ENCODE measurements around the gene GREB1L.

Gene GREB1L

DNA sequence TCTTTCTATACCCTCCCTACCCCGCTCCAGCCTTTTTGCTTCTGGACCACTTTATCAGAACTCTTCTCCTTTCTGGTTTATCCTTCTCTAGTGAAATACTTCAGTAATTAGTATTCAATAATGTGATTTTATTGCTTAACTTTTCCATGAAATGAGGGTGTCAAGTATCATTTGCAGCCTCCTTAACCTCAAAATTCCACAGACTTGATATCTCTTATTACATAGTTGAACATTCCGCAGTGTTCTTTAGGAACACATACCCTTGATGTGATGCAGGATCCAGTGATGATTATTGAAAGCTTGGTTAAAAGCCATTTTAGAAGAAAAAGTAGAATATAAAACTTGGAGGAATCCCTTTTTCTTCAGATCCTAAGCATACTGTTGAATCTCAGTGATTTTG lies 94.8 kb downstream of the GREB1L start:
- TF ChIP-seq, protein P1, sequence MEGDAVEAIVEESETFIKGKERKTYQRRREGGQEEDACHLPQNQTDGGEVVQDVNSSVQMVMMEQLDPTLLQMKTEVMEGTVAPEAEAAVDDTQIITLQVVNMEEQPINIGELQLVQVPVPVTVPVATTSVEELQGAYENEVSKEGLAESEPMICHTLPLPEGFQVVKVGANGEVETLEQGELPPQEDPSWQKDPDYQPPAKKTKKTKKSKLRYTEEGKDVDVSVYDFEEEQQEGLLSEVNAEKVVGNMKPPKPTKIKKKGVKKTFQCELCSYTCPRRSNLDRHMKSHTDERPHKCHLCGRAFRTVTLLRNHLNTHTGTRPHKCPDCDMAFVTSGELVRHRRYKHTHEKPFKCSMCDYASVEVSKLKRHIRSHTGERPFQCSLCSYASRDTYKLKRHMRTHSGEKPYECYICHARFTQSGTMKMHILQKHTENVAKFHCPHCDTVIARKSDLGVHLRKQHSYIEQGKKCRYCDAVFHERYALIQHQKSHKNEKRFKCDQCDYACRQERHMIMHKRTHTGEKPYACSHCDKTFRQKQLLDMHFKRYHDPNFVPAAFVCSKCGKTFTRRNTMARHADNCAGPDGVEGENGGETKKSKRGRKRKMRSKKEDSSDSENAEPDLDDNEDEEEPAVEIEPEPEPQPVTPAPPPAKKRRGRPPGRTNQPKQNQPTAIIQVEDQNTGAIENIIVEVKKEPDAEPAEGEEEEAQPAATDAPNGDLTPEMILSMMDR (IDR thresholded peaks at IDR 0.05; ENCODE audit: low read depth, low read length), result no peak
- no peak overlapping the region for H3K4me3 ChIP-seq (ENCODE audit: low read depth, low read length)

DNA sequence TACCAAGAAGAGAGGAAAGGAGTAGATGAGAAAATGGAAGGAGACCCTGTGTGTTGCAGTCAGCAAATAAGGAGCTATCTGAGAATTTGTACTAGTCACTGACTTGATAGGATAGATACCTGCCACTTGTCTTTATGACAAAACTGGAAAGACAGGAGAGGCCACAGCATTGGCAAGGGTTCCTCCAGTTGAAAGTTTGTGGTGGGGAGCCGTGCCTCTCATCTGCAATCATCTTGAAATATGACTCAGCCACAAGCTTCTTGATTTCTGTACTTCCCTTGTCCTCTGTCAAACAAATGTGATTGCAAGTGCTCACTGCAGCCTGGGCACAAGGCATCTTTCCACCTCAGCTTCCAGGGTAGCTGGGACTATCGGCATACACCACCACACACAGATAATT lies 99.1 kb downstream of the GREB1L start:
- TF ChIP-seq, protein P1 (IDR thresholded peaks at IDR 0.05; ENCODE audit: low read depth, low read length), result no peak

DNA sequence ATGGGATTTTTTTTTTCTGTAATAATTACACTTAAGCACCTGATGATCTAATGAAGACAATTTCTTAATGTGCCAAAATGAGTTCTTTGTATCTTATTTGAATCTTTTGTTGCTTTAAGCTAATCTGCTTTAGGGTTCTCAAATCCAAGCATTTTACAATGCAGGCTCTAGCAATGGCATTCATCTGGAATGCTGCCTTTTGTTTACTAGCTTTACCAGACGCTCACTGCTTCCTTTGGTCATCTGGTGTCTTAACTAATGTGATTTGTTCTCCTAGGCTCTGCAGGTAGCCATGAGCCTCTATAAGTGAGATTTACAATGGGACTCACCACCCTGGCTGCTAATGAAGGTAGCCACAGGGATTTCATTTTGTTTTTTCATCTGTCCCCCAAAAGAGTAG lies 100.3 kb downstream of the GREB1L start:
- TF ChIP-seq, protein P1 (IDR thresholded peaks at IDR 0.05; ENCODE audit: low read depth, low read length), result no peak
- no peak overlapping the region for H3K4me3 ChIP-seq (ENCODE audit: low read depth, low read length)

More for the DNA sequence above, 99.1 kb downstream of the GREB1L start:
- H3K4me3 ChIP-seq (ENCODE audit: low read depth, low read length), result no peak overlapping the region

DNA sequence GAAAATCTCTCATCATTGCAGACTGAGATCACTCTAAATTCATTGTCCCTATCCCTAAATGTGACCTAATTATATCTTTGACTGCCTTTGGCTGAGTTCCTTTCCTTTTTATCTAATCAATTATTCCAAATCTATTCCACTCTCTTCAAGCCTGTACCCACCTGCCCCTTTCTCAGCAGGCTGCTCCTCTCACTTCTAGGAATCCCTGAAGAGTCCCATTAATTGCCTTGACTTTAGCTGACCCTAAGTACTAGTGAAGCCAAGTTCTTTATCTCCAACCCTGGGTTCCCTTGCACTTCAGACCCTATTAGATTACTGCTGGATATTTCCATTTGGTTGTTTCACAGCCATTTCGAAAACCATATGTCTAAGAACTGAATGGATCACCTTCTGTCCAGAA lies 102.8 kb downstream of the GREB1L start:
- TF ChIP-seq, protein P1 (IDR thresholded peaks at IDR 0.05; ENCODE audit: low read depth, low read length), result no peak
- no peak overlapping the region for H3K4me3 ChIP-seq (ENCODE audit: low read depth, low read length)

DNA sequence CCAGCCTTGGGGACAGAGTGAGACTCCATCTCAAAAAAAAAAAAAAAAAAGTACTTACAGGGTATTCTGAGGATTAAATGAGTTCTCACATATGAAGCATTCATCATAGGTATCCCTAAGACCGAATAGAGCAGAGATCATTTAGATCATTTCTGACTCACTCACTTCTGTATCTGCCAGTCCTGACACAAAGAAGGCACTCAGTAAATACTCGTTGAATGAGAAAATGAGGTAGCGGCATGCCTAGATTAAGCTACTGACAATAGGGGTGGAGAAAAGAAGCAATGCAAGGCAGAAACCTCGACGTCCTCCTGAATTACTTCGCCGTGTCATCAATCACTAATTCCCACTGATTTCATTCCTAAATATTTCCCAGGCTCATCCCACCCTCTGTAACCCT lies 103.8 kb downstream of the GREB1L start:
- TF ChIP-seq, protein P1 (IDR thresholded peaks at IDR 0.05; ENCODE audit: low read depth, low read length), result no peak
- no peak overlapping the region for H3K4me3 ChIP-seq (ENCODE audit: low read depth, low read length)

DNA sequence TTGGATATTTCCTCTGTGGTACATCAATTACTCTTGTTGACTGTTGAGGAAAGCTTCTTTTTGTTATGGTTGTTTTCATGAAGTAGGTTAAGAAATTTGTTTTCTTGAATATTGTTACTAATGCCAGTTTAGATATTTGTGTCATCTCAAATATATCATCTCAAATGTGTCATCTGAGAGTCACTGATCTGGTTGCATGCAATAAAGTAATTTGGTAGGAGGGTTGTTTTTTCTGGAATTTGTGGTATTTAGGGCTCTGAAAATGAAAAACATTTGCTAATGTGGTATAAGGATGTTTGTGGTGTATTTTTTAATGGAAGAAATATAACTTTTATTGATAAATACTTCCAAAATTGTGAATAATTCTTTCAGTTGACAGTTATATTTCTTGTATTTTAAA lies 117.7 kb downstream of the GREB1L start:
- no peak overlapping the region for H3K4me3 ChIP-seq (ENCODE audit: low read depth, low read length)

DNA sequence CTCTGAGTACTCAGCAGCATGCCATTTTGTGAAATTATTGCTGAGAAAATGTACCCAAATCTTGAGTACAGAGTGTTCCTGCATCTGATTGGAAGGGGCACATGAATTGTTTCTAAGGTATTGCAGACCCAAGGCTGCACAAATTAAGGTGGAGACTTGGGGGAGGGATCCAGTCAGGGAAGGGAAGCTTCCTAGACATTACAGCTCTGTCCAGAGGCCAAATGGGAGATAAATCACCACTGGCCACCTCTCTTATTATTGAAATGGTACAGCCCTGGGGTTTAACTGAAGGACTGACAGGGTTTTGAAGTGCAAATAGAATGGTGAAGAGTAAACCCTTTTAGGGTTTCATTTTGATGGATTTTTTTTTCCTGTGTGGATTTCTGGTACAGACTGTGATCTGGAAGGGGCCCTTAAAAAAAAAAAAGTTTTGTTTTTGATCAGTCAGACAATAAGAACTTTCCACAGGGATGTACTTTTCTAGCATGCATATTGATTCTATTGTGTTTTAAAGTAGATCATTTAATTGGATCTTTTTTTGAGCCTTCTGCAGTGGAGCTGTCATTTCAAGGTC lies 119.4 kb downstream of the GREB1L start:
- no peak overlapping the region for H3K4me3 ChIP-seq (ENCODE audit: low read depth, low read length)
- TF ChIP-seq, protein P1 (IDR thresholded peaks at IDR 0.05; ENCODE audit: low read depth, low read length), result no peak

More for the DNA sequence above, 117.7 kb downstream of the GREB1L start:
- TF ChIP-seq, protein P1 (IDR thresholded peaks at IDR 0.05; ENCODE audit: low read depth, low read length), result no peak
